NCI-H226 (cell line): ENCODE results near the gene DDX53.
A peak's percentile ranks its signal among the peaks of the same experiment; 100 is the strongest.

Experiments used
- DNase-seq: peaks from one replicate; pipeline ENCODE4 v3.0.0-alpha.2; 2015

DDX53 gene

DNA sequence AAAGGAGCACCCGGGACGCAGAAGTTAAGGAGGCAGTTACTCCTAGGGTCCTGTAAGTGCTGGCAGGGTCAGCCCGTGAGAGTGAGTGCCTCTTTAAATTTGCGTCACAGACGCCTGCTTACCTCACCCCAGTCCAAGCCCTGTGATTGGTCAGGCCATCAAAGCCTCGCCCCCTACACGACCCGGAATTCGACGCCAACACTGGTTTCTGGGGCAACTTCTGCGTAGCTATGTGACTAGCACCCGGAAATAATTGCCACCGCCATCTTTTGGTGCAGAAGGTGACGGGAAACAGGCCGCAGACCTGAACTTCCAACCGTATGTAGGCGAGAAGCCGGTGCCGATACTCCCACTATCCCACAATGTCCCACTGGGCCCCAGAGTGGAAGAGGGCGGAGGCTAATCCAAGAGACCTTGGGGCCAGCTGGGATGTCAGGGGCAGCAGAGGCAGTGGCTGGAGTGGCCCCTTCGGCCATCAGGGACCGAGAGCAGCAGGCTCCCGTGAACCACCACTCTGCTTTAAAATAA lies at the start of gene DDX53:
Gene DDX53 (plus strand): TSS at position 265 of the 528 bp plus-strand sequence. CDS start 98 bp downstream, at position 363.
- DNase-seq, result no peak

DNA sequence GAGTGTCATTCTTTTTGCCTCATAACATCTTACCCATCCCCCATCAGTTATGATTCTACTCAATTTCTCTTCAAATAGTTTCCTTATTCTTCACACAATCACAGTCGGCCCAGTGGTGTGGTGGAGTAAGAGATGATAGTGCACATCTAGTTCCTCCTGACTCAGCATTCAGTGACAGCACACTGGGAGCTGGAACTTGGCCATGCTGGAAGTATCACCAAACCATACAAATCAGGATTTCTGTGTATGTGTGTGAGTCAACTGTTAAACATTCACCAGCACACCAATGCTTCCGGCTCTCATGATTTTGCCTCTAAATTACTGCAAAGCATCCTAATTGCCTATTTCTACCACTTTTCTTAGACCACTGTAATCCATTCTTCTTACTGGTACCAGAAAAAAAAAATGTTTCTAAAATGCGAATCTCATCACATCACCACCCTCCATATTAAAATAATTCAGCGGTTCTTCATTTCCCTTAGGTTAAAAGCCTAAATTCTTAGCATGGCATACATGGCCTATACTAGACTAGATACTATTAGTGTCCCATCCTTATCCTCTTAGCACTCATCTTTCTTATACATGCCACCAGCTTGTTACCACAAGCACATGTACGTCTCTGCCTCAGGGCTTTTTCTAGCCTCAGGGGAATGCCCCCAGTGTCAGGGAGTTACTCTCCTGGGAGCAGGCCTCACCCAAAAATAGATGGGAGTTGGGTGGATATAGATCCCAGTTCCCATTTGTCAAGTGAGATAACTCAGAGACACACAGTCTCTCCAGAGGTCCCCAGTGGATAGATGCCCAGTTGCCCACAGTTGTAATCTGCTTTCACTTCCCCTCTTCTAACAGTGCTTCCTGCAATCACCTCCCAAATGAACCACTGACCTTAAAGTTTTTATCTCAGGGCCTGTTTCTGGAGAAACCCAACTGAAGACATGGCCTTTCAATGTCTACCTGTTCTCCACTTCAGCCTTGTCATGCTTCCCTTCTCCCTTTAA lies 49.2 kb upstream of the DDX53 start:
- DNase-seq, result peak; percentile 85

DNA sequence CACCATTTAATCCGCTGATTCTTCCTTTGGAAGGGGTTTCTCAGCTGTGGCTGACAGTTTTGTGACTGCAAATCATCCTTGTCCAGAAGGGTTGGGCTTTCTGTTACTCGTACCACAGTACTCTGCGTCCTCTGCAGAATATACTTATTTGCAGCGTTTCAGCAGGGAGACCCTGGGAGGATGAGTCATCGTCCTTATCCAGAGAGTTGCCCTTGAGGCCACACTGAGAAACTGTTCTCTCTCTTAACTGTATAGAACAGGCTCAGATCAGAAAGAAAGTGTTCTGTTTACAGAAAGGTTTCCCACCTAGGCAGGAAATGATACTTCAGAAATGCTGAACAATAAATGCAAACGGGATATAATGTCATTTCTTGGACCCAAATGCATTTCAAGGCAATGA lies 47.8 kb upstream of the DDX53 start:
- peak; percentile 20 for DNase-seq

GRCh38 chrX:22958250-22958649 lies 41.5 kb upstream of the DDX53 start:
- DNase-seq, result no peak

DNA sequence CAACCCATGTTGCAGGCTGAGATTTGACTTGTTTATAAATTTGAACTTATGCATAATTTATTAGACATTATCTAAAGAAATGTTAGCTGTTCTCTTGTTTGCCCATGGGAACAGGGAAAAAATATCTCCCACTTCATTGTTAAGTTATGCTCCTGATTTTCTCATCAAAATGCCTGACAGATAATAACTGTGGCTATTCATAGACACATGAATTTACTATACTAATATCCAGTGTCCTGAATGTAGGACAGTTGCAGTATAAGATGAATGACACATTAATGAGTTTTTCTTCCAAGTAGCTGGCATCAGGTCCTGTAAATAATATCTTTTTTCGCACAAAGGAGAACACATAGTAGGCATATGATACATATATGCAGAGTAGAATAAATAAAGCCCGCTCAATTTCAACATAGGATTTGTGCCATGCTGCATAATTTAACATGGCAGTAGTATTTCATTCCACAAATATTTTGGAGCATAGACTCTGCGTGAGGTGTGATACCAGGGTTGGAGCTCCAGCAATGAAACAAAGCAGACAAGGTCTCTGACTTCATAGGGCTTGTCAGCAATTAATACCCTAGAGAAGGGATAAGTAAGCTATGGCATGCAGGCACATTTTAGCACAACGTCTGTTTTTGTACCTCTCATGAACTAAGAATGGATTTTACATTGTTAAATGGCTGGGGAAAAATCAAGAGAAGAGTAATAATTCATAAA lies 40.4 kb upstream of the DDX53 start:
- DNase-seq, result no peak

DNA sequence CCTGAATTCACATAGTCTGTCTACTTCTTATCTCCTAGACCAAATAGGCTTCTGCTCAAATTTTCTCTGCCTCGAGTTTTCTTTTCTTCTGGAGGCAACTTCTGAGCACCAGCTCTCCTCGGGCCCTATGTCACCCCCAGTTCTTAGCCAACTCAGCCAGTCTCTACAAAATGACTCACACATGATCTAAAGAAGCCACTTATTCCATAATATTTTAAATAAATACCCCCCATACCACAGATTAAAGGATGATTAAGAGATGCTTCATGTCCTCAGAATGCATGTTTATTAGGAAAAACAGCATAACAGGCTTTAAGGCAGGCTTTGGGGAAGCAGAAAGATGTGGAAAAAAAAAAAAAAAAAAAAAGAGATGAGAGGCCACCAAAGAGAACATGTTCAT lies 36.6 kb upstream of the DDX53 start:
- DNase-seq, result no peak

DNA sequence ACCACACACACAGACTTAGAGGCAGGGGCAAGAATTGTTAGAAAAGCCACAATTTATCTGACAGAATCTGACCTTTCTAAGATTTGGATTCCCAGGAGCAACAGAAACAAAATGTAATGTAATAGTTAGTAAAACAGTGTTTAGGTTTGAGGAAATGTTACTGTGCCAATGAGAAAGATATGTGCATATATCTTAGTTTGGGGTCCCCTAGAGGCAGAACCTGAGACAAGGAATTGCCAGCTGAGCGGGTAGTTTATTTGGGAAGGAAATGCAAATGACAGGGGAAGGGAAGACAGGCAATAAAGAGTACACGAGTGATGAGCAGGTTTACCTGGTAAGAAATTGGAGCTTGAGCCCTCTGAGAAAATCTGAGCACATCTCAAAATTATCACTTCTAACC lies 31.3 kb upstream of the DDX53 start:
- no peak for DNase-seq

DNA sequence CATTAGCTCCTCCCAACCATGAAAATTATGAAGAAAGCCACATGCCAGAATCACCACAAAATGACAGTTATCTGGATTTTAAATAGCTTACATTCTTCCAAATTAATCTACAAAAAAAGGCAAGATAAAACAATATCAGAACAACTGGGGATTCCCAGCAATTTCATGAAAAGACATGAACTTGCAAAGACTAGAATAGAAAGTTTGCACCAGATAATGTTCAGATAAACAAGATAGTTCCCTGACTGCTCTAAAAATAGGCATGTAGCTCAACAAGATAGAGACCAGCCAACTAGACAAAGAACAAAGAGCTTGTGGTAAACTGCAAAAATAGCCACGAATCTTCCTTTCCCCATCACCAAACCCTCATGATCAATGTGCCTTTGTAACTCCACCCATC lies 30.3 kb upstream of the DDX53 start:
- no peak for DNase-seq

GRCh38 chrX:22970861-22971260 lies 28.9 kb upstream of the DDX53 start:
- DNase-seq, result no peak

- no peak for DNase-seq
Measured at GRCh38 chrX:22974616-22975015, 25.1 kb upstream of the DDX53 start.

DNA sequence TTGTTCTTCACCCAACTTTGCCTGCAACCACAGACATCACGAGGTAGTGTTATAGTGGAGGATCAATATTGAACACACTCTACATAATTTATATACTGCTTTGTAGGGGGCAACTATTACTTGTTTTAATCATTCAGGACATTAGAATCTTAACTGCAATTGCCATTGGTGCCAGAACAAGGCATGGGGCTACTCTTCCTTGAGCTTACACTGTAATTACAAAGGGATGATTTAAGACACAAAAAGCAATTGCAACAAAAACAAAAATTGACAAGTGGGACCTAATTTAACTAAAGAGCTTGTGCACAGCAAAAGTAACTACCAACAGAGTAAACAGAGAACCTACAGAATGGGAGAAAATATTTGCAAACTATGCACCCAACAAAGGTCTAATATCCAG lies 24.0 kb upstream of the DDX53 start:
- DNase-seq, result no peak

DNA sequence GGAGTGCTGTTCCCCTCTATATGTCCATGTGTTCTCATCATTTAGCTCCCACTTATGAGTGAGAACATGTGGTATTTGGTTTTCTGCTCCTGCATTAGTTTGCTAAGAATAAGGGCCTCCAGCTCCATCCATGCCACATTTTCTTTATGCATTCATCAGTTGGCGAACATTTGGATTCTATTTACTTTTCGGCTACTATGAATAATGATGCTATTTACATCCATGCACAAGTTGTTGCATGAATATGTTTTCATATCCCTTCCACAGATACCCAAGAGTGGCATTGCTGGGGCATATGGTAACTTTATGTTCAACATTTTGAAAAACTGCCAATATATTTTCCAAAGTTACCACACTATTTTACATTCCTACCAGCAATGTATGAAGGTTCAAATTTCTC lies 13.8 kb upstream of the DDX53 start:
- DNase-seq, result no peak

DNA sequence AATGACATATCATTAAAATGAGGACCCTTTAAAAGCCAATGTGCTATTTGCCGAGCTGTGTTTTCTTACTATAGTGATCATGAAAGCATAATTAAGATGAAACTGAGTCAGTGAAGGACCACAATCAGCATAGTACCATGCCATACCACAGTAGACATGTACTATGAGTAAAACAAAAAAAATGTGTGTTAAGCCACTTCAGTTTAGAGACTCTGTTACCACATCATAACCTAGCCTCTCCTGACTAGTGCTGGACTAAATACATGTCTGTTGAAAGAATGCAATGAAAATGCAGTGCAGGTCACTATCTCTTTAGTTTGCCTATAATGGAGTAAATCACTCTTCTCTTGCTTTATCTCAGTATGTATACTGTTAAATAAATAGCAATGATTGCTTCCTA lies 12.3 kb upstream of the DDX53 start:
- peak; percentile 2 for DNase-seq

- DNase-seq, result no peak
Measured at GRCh38 chrX:23003116-23003515, 3.4 kb downstream of the DDX53 start.

GRCh38 chrX:23008431-23009099 lies 8.8 kb downstream of the DDX53 start:
- peak; percentile 62 for DNase-seq

- no peak for DNase-seq
Measured at GRCh38 chrX:23012162-23012561, 12.4 kb downstream of the DDX53 start.

- DNase-seq, result no peak
Measured at GRCh38 chrX:23012636-23013035, 12.9 kb downstream of the DDX53 start.

GRCh38 chrX:23013366-23013765 lies 13.6 kb downstream of the DDX53 start:
- no peak for DNase-seq

- no peak for DNase-seq
Measured at GRCh38 chrX:23031600-23031999, 31.8 kb downstream of the DDX53 start.

GRCh38 chrX:23035493-23035892 lies 35.7 kb downstream of the DDX53 start:
- DNase-seq, result no peak

DNA sequence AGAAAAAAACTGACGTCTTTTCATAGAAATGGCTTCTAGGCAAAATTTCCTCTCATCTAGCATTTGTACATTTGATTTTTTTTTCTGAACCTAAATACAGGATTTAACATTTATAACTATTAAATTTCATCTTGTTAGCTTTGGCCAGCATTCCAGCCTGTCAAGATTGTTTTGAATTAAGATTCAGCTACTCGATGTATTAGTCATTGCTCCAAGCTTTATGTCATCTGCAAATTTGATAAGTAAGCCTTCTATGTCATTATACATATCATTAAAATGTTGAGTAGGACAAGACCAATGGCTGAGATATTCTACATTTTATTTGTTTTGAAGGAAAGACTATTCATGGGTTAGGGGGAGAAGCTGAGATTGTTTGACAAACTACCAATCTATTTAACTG lies 46.7 kb downstream of the DDX53 start:
- no peak for DNase-seq

DNA sequence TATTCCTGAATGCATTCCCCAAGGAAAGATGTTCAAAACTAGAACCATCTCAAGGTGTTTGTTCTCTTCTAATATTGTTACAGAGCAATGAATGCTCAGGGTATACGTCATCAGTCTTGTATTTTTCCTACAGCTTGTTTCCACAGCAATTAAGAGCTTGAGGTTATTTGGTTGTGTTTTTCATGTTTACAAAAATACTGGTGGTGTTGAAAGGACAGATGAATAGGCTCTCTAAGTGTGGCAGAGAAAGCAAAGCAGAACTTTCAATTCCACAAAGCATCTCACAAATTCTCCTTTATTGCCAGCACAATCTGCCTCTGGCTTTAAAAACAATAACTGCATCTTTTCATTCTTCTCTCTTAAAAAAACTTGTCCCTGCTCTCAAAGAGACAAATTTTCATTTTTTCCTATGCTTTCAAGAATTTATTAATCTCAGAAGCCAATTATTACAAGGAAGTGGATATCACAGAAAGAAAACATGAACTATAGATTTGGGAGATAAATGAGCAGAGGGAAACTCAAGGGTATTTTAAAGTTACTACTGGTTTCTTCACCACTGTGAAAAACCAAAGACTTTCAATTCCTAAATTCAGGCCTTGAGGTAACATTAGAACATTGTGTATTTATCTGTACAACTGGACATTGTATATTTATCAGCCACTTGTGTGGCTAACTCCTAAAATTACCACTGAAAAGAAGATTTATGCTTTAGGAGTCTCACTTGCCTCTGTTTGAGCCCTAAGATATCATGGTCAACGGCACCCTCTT lies 49.2 kb downstream of the DDX53 start:
- no peak for DNase-seq
